Raji (cell line): ENCODE data around the gene DENND11.

Experiments
- POLR2A ChIP-seq: IDR thresholded peaks from 2 replicates; pipeline ENCODE4 v1.6.1; 2011; ENCODE audit warnings: low read depth, low read length, control low read depth; ENCODE audit not compliant: insufficient read depth

The DENND11 gene

DNA sequence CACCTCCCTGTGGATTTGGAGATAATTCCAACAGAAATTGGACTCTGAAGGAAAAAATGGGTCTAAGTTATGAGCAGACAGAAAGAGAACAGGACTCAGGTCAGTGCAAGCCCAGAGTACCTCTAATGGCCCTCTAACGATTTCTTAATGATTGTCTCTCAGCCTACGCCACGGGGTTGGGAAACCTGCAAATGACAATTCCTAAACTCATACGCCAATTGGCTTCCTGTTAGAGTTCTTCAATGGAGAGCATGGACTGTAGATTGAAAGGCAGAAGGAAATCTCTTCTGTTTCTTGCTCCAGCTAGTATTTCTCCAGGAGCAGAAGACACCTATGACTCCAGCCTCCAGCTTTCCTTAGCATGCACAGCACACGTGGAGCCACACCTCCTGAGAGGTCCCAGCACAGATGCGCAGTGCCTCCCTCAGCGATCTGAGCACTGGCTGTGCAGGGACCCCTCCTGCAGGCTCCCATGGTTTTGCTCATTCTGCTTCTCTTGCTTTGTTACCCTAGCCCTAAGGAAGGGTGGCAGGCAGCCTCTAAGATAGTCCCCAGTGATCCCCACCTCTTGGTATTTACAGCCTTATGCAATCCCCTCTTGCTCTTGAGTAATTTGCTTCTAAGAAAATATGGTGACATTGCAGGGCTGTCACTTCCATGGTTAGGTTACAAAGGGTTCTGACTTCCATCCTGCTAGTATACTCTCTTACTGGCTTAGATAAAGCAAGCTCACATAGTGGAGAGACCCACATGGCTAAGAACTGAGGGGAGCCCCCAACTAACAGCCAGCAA lies 30.1 kb downstream of the DENND11 start:
- TF ChIP-seq POLR2A = no peak

GRCh38 chr7:141668853-141669252 lies 33.1 kb downstream of the DENND11 start:
- no peak for TF ChIP-seq POLR2A

DNA sequence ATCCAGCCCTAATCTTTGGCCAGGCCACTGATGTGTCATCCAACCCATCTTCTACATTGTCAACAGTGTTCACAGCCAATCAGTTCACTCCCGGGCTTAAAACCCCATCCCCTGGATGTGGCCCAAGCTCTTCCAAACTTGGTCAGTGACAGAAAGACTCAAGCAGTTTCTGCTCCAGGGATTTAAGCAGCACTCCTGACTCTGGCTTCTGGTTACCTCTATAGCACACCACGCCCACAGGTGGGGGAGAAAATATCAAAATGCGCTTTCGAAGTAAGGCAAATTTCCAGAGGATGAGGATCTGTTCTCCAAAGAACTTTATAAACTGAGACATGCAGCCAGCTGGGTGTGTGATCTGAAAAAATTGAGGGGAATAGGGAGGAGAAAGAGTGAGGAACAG lies 35.9 kb downstream of the DENND11 start:
- no peak for TF ChIP-seq POLR2A

DNA sequence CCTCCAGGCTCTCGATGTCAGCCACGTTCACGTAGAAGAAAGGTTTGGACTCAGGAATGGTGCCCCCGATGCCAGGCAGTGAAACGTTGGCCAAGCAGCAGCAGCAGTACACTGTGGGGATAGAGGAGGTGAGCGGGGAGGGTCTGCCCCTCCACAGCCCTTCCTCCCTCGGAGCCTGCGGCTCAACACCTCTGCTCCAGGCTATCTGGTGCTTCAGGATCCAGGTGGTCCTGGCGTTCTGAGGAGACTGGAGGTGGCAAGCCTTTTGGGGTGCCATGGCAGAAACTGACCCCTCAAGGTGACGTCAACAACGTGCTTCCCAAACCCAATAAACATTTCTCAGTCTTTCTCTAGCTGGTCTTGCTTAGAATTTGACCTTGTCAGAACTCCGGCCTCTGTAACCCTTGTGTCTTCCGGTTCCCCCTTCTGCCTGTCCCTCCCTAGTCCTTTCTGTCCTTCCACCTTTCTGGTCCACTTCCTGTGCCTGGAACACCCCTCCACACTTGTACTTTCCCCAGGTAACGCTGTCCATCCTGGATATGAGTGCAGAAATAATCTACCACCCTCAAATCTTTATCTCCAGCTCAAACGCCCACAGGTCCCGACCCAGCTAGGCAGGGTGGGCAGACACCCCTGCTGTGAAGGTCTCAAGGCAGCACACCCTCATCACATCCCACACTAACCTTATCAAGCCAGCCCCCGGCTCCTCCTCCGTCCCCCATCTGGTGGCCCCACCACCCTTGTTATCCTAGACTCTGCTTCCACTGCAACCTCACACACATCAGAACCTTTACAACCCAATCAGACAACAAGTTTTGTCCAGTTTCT lies 36.5 kb downstream of the DENND11 start:
- TF ChIP-seq POLR2A = no peak

DNA sequence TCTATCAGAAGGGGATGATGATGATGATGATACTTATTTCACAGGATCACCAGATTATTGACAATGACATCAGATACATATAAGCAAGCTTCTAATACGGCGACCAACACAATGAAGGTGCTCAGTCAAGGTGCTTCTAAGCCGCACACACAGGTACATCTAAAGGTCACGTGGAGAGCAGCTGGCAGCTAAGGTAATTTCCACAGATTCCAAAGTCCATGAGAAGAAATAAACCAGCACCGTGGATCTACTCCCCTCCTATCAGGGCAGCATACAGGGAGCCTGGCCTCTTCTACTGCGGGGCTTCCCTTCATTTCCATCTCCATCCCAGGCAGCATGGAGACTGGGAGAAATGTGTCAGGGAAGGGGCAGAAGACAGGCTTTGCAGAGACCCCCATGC lies 37.5 kb downstream of the DENND11 start:
- TF ChIP-seq POLR2A = no peak

GRCh38 chr7:141663081-141663849 lies 38.7 kb downstream of the DENND11 start:
- TF ChIP-seq POLR2A = no peak

DNA sequence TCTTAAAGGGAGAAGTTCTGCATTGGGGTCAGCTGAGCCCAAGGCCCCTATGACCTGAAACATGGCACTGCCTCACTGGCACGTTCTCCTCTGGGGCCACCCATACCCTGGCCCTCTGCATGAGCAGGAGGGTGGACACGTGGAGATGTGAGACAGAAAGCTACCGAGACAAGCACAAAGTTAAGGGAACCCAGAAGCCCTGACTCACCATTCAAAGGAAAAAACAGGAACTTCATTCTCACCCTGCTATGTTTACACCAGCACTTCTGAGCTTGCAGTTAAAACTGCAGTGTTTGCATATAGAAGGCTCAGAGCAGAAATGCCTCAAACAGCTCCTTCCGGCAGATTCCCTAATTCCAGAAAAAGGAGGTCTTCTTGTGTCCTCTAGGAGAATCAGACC lies 41.7 kb downstream of the DENND11 start:
- TF ChIP-seq POLR2A = no peak

DNA sequence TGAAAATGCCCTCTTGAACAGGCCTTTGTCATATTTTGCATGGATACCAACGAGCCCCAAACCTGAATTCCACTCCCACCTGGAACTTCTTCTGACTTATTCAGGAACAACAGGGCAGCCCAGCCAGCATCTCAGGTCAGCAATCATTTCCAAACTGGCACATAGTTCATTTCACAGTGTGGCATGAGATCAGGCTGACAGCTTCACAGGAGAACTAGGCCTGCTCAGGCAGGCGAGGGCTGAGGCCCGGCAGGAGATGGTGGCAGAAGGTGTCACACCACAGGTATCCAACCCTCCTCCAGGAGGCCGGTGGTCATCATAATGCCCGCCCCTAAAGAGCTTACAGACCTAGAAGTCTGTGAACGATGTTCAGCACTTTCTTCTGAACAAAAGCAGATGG lies 42.5 kb downstream of the DENND11 start:
- no peak for TF ChIP-seq POLR2A

DNA sequence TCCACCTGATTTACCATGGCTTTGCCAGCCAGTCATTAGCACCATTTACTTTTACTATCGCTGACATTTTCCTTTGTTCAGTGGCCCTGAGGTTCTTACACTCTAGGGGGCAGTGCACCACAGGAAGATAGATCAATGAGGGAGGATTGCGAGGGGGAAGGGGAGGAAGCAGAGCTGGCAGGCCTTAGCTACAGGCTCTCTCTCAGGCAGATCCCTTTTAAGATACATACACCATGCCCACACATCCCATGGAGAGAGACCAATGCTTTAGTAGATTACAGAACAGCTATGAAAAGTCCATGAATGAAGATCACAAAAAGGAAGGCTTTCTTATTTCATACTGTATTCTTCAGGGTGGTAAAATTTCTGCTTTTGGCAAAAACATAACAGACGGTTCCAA lies 47.4 kb downstream of the DENND11 start:
- no peak for TF ChIP-seq POLR2A

DNA sequence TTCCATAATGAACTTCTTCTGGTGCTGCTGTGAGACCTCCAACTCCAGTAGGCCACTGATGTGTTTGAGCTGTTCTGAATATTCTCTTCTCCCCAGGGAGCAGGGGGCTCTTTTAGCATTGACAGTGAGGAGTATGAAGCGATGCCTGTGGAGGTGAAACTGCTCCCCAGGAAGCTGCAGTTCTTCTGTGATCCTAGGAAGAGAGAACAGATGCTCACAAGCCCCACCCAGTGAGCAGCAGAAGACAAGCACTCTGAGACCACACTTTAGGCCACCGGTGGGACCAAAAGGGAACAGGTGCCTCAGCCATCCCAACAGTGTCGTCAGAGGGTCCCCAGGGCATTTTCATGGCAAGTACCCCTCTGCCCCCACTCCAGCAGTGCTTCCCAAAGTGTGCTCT lies 49.3 kb downstream of the DENND11 start:
- no peak for TF ChIP-seq POLR2A
